Right lobe of liver (tissue), 6 donors: ENCODE measurements around the gene FMNL1. TPM values are rescaled to one million over a fixed set of nuclear protein-coding genes. Genes with fewer than 3 reads are reported as not detected.
A peak's percentile ranks its signal among the peaks of the same experiment; 100 is the strongest.

Experiments used
- ATAC-seq, 4 donors: fragments of 200-7000 bp; cut with Tn5 transposase; one replicate each; pipeline ENCODE4 v1.9.1; 2020; ENCODE audit warnings: mild to moderate bottlenecking in 4 of 4, moderate library complexity in 4 of 4
- DNase-seq, 3 donors: peaks; one replicate each; pipeline ENCODE4 v3.0.0-alpha.2; 2020
- H3K27ac ChIP-seq, 3 donors: fragments of 200-600 bp; one replicate each; pipeline ENCODE4 v1.8.0; 2022
- H3K27me3 ChIP-seq, 2 donors: fragments of 200-600 bp; one replicate each; pipeline ENCODE4 v1.8.0; 2022
- H3K36me3 ChIP-seq, 4 donors: fragments of 200-600 bp; sonication (generic) in 1 of 4; one replicate each; pipeline versions ENCODE4 v1.5.1 to v1.8.0; 2017 to 2022; ENCODE audit warnings: control low read depth in 1 of 4
- H3K4me1 ChIP-seq, 4 donors: fragments of 200-600 bp; sonication (generic) in 1 of 4; one replicate each; pipeline versions ENCODE4 v1.5.1 to v1.8.0; 2017 to 2022; ENCODE audit warnings: control low read depth in 1 of 4
- H3K4me3 ChIP-seq, 3 donors: fragments of 200-600 bp; one replicate each; pipeline ENCODE4 v1.8.0; 2022
- H3K9me3 ChIP-seq, 4 donors: fragments of 200-600 bp; sonication (generic) in 1 of 4; one replicate each; pipeline versions ENCODE4 v1.5.1 to v1.8.0; 2017 to 2022; ENCODE audit warnings: control low read depth in 1 of 4
- CTCF ChIP-seq, 4 donors: fragments of 200-600 bp in 3 of 4; fragments of 450-650 bp in 1 of 4; IDR thresholded peaks; one replicate each; pipeline versions ENCODE4 v1.5.1 to v1.8.0; 2016 to 2022; ENCODE audit warnings: antibody characterized with exemption in 4 of 4, mild to moderate bottlenecking in 2 of 4
- POLR2A ChIP-seq: fragments of 450-650 bp; IDR thresholded peaks from one replicate; pipeline ENCODE4 v1.6.1; 2017; ENCODE audit warnings: antibody characterized with exemption, mild to moderate bottlenecking
- WGBS: methylation state at CpG from one replicate; pipeline ENCODE4 v1.1.6; 2018; ENCODE audit warnings: low coverage, low lambda C conversion rate; ENCODE audit not compliant: insufficient coverage; ENCODE audit errors: missing lambda C conversion rate; 5-methylcytosine and 5-hydroxymethylcytosine counted together
- intact Hi-C, 2 donors: fragments of 100-400 bp; cut with DNase I; formaldehyde crosslinking; loops; one replicate each; pipeline versions ENCODE4 v1.11.2 to v1.14.1; 2022
- total RNA-seq, 6 experiments: library from RNA; depleted of rRNA in 2 of 6; stranded (reverse); fragments of >200 nt in 2 of 6; fragmentation: NEBNext Ultra II Directional in 3 of 6; extraction: Animal tissue kit (Norgen Biotek cat#: 25700) in 3 of 6; gene quantifications; one replicate each; pipeline versions ENCODE4 v1.1.0 to v1.2.4, GENCODE V29; 2016 to 2023
- donor health status: DM: no; HTN: yes; CAD: no.
- donor health status: DM: no; HTN: no; CAD: no.
- donor health status: DM: no; HTN: no; CAD: no.
- donor health status: DM: no; HTN: yes; CAD: no.
- donor health status: DM: no; HTN: yes; CAD: no.

The FMNL1 gene
- total RNA-seq, 6 experiments from 2014 or later: 3.7 to 10.0 (median 5.1) TPM

GRCh38 chr17:45195424-45195823 lies 26.3 kb upstream of the FMNL1 start:
- intact Hi-C loops: loop anchor here (5.0 kb wide), 2 partner anchors 33 to 58 kb away; partner anchors contain the start of genes ACBD4 (in 1 of the 2) and HEXIM2 (in 1 of the 2)
- no peak for TF ChIP-seq POLR2A
- no peak for TF ChIP-seq CTCF (IDR thresholded peaks at IDR 0.05)
- ATAC-seq (no peak), DNase-seq (no peak)
- Histone ChIP-seq H3K4me3 (no peak overlapping the region), H3K36me3 (no peaks in the 10 kb centered on the region), H3K4me1 (peaks cover 0 to 36% (median 16%) of the 10 kb centered on the region in 4 donors), H3K9me3 (no peaks in the 10 kb centered on the region), H3K27ac (no peak overlapping the region), H3K27me3 (no peaks in the 10 kb centered on the region)

- no peaks in the 10 kb centered on the region for H3K27me3 ChIP-seq
- no peak overlapping the region for H3K27ac ChIP-seq
- H3K4me3 ChIP-seq: no peak overlapping the region
- WGBS: 81% methylated on average over 6 of the region's 6 CpGs
- DNase-seq (no peak), ATAC-seq (no peak)
- intact Hi-C loops: loop anchor here (5.0 kb wide), 2 partner anchors 35 to 60 kb away; partner anchors contain the start of genes ACBD4 (in 1 of the 2) and HEXIM2 (in 1 of the 2)
- H3K4me1 ChIP-seq: peaks cover 0 to 23% (median 8%) of the 10 kb centered on the region in 4 donors
- TF ChIP-seq POLR2A: no peak
- TF ChIP-seq CTCF (IDR thresholded peaks at IDR 0.05): no peak
- no peaks in the 10 kb centered on the region for H3K9me3 ChIP-seq
- no peaks in the 10 kb centered on the region for H3K36me3 ChIP-seq
These were observed 24.6 kb upstream of the FMNL1 start for GRCh38 chr17:45197108-45197507.

GRCh38 chr17:45197555-45198334 lies 23.9 kb upstream of the FMNL1 start:
- no peaks in the 10 kb centered on the region for H3K9me3 ChIP-seq
- peak; percentile 96 to 99 (median 98) for ATAC-seq
- peaks cover 0 to 17% (median 8%) of the 10 kb centered on the region in 4 donors for H3K4me1 ChIP-seq
- no peaks in the 10 kb centered on the region for H3K27me3 ChIP-seq
- H3K4me3 ChIP-seq: no peak overlapping the region
- TF ChIP-seq CTCF (IDR thresholded peaks at IDR 0.05) (peak; percentile 99 to 100 (median 100)), POLR2A (no peak)
- no peaks in the 10 kb centered on the region for H3K36me3 ChIP-seq
- peak overlapping the region in 2 of 3 donors; percentile 40 to 47 for H3K27ac ChIP-seq
- intact Hi-C loops: loop anchor here (5.0 kb wide), 2 partner anchors 35 to 60 kb away; partner anchors contain the start of genes ACBD4 (in 1 of the 2) and HEXIM2 (in 1 of the 2)
- 2% methylated on average over 3 of the region's 16 CpGs for WGBS
- DNase-seq: peak; percentile 94 to 95 (median 95)

- Histone ChIP-seq H3K36me3 (no peaks in the 10 kb centered on the region), H3K27ac (no peak overlapping the region), H3K4me3 (no peak overlapping the region), H3K9me3 (no peaks in the 10 kb centered on the region), H3K27me3 (no peaks in the 10 kb centered on the region), H3K4me1 (peaks cover 0 to 13% (median 3%) of the 10 kb centered on the region in 4 donors)
- ATAC-seq: no peak
- 61% methylated on average over 4 of the region's 9 CpGs for WGBS
- DNase-seq: no peak
- no peak for TF ChIP-seq POLR2A
- no peak for TF ChIP-seq CTCF (IDR thresholded peaks at IDR 0.05)
- intact Hi-C loops: no loop called here
These were observed 21.0 kb upstream of the FMNL1 start for GRCh38 chr17:45200701-45201100.
